IMR-90 (cell line): ENCODE results near the gene HTT-AS. TPM values are rescaled to one million over a fixed set of nuclear protein-coding genes. Genes with fewer than 3 reads are reported as not detected.

Experiments used
- ATAC-seq: fragments of 200-7000 bp; cut with Tn5 transposase; 2 replicates; pipeline ENCODE4 v1.9.1; 2020; ENCODE audit warnings: low read depth, mild to moderate bottlenecking, moderate library complexity
- BruUV-seq: library from RNA; stranded (reverse); fragments of 400-500 nt; replicated peaks from 2 replicates; lab custom pipeline; 2021; lab: Mats Ljungman, UMichigan
- CTCF ChIA-PET: fragments of 300-600 bp; formaldehyde crosslinking; extraction: SDS; loops from one replicate; lab custom pipeline; 2021; ENCODE audit warnings: antibody characterized with exemption; lab: Yijun Ruan, JAX
- POLR2A ChIA-PET: fragments of 300-600 bp; sonication (Branson Sonifier 250); formaldehyde crosslinking; loops from one replicate; lab custom pipeline; 2022; ENCODE audit warnings: antibody characterized with exemption; ENCODE audit not compliant: unreplicated experiment; lab: Charles Lee
- DNase-seq: peaks from one replicate; pipeline ENCODE4 v3.0.0; 2013
- H2AFZ ChIP-seq: replicated peaks from 2 replicates; pipeline ENCODE3; 2013; ENCODE audit warnings: low read length, mild to moderate bottlenecking; ENCODE audit not compliant: poor library complexity
- H2AK5ac ChIP-seq: 2 replicates; pipeline ENCODE4 v1.6.1; 2013; ENCODE audit warnings: low read depth, low read length, inconsistent platforms
- H2AK9ac ChIP-seq: replicated peaks from 2 replicates; pipeline ENCODE3; 2013; ENCODE audit warnings: mild to moderate bottlenecking, low read depth, low read length, moderate library complexity; ENCODE audit not compliant: poor library complexity
- H2BK120ac ChIP-seq: 2 replicates; pipeline ENCODE4 v1.6.1; 2013; ENCODE audit warnings: low read depth, low read length, inconsistent platforms
- H2BK15ac ChIP-seq: 3 replicates; pipeline ENCODE4 v1.6.1; 2013; ENCODE audit warnings: low read depth, low read length, inconsistent platforms
- H2BK20ac ChIP-seq: 2 replicates; pipeline ENCODE4 v1.6.1; 2013; ENCODE audit warnings: low read depth, mild to moderate bottlenecking, inconsistent platforms, low read length, moderate library complexity
- H2BK5ac ChIP-seq: 2 replicates; pipeline ENCODE4 v1.6.1; 2013; ENCODE audit warnings: mild to moderate bottlenecking, low read depth, low read length, inconsistent platforms; ENCODE audit not compliant: poor library complexity, severe bottlenecking
- H3K14ac ChIP-seq: replicated peaks from 2 replicates; pipeline ENCODE4 v1.6.1; 2013; ENCODE audit warnings: low read depth, low read length, inconsistent platforms
- H3K18ac ChIP-seq: 2 replicates; pipeline ENCODE4 v1.6.1; 2013; ENCODE audit warnings: low read depth, low read length, control low read depth
- H3K23ac ChIP-seq: 2 replicates; pipeline ENCODE4 v1.6.1; 2013; ENCODE audit warnings: low read depth, low read length, inconsistent platforms
- H3K27ac ChIP-seq: 2 replicates; pipeline ENCODE4 v1.5.1; 2013; ENCODE audit warnings: mild to moderate bottlenecking, control low read depth, low read length; ENCODE audit not compliant: insufficient read depth
- H3K27me3 ChIP-seq: 2 replicates; pipeline ENCODE4 v1.6.1; 2013; ENCODE audit warnings: low read length; ENCODE audit not compliant: control insufficient read depth, insufficient read depth
- H3K36me3 ChIP-seq: 2 replicates; pipeline ENCODE4 v1.6.1; 2013; ENCODE audit warnings: low read length, mixed read lengths; ENCODE audit not compliant: control insufficient read depth, insufficient read depth
- H3K4ac ChIP-seq: 2 replicates; pipeline ENCODE4 v1.6.1; 2013; ENCODE audit warnings: low read depth, low read length, inconsistent platforms
- H3K4me1 ChIP-seq: 2 replicates; pipeline ENCODE4 v1.6.1; 2013; ENCODE audit warnings: low read length, mixed read lengths; ENCODE audit not compliant: control insufficient read depth, insufficient read depth
- H3K4me2 ChIP-seq: 2 replicates; pipeline ENCODE4 v1.6.1; 2013; ENCODE audit warnings: low read depth, mild to moderate bottlenecking, control low read depth, low read length, moderate library complexity
- H3K4me3 ChIP-seq: 2 replicates; pipeline ENCODE4 v1.5.1; 2013; ENCODE audit warnings: low read depth, mild to moderate bottlenecking, control low read depth, low read length, moderate library complexity; ENCODE audit not compliant: insufficient read depth
- H3K56ac ChIP-seq: 2 replicates; pipeline ENCODE4 v1.6.1; 2013; ENCODE audit warnings: low read length, inconsistent platforms; ENCODE audit not compliant: insufficient read depth; ENCODE audit errors: extremely low read depth
- H3K79me1 ChIP-seq, 2 experiments: 2 replicates each; pipeline ENCODE4 v1.6.1; 2013; ENCODE audit warnings: low read length in 2 of 2, inconsistent platforms in 1 of 2, low read depth in 1 of 2
- H3K9ac ChIP-seq: 2 replicates; pipeline ENCODE4 v1.6.1; 2013; ENCODE audit warnings: low read depth, low read length, control low read depth
- H3K9me1 ChIP-seq: 2 replicates; pipeline ENCODE4 v1.6.1; 2013; ENCODE audit warnings: low read length, inconsistent platforms; ENCODE audit not compliant: insufficient read depth
- H3K9me3 ChIP-seq: 2 replicates; pipeline ENCODE4 v1.6.1; 2013; ENCODE audit warnings: low read length; ENCODE audit not compliant: control insufficient read depth, insufficient read depth
- H4K20me1 ChIP-seq: 2 replicates; pipeline ENCODE4 v1.6.1; 2013; ENCODE audit warnings: low read length, inconsistent platforms; ENCODE audit not compliant: insufficient read depth
- H4K5ac ChIP-seq: 2 replicates; pipeline ENCODE4 v1.6.1; 2013; ENCODE audit warnings: mild to moderate bottlenecking, low read depth, low read length, control low read depth
- H4K8ac ChIP-seq, 2 experiments: 2 replicates each; pipeline ENCODE4 v1.6.1; 2013; ENCODE audit warnings: low read depth in 2 of 2, low read length in 2 of 2, control low read depth in 1 of 2, inconsistent platforms in 1 of 2
- H4K91ac ChIP-seq: 2 replicates; pipeline ENCODE4 v1.6.1; 2013; ENCODE audit warnings: low read depth, low read length, inconsistent platforms; ENCODE audit not compliant: insufficient read depth
- BHLHE40 ChIP-seq: fragments of 150-350 bp; IDR thresholded peaks from 2 replicates; pipeline ENCODE4 v1.6.1; 2016; ENCODE audit warnings: mild to moderate bottlenecking, low read depth, low read length
- CEBPB ChIP-seq: IDR thresholded peaks from 2 replicates; pipeline ENCODE4 v1.6.1; 2012; ENCODE audit warnings: low read depth, low read length, improper control_type of control experiment
- CHD1 ChIP-seq: IDR thresholded peaks from 2 replicates; pipeline ENCODE4 v1.6.1; 2012; ENCODE audit warnings: low read depth, low read length, improper control_type of control experiment
- FOS ChIP-seq: fragments of 150-350 bp; IDR thresholded peaks from 2 replicates; pipeline ENCODE4 v1.6.1; 2016; ENCODE audit warnings: low read depth, low read length
- MAFK ChIP-seq: IDR thresholded peaks from 2 replicates; pipeline ENCODE4 v1.6.1; 2012; ENCODE audit warnings: low read depth, low read length, improper control_type of control experiment
- MAZ ChIP-seq: IDR thresholded peaks from 2 replicates; pipeline ENCODE4 v1.6.1; 2012; ENCODE audit warnings: low read depth, mild to moderate bottlenecking, low read length, improper control_type of control experiment, moderate library complexity, borderline replicate concordance
- MXI1 ChIP-seq: IDR thresholded peaks from 2 replicates; pipeline ENCODE4 v1.6.1; 2012; ENCODE audit warnings: low read depth, mild to moderate bottlenecking, low read length, moderate library complexity, borderline replicate concordance
- NFE2L2 ChIP-seq: fragments of 150-350 bp; IDR thresholded peaks from 2 replicates; pipeline ENCODE4 v1.6.1; 2016; ENCODE audit warnings: low read depth, mild to moderate bottlenecking, low read length
- POLR2A ChIP-seq: IDR thresholded peaks from 2 replicates; pipeline ENCODE4 v1.6.1; 2012; ENCODE audit warnings: mild to moderate bottlenecking, low read depth, low read length
- RAD21 ChIP-seq: IDR thresholded peaks from 2 replicates; pipeline ENCODE4 v1.6.1; 2012; ENCODE audit warnings: low read length, improper control_type of control experiment
- RCOR1 ChIP-seq: IDR thresholded peaks from 2 replicates; pipeline ENCODE4 v1.6.1; 2012; ENCODE audit warnings: mild to moderate bottlenecking, low read length, improper control_type of control experiment; ENCODE audit not compliant: insufficient replicate concordance
- RFX5 ChIP-seq: IDR thresholded peaks from 2 replicates; pipeline ENCODE4 v1.8.0; 2012; ENCODE audit warnings: low read depth, mild to moderate bottlenecking, low read length, moderate library complexity
- SMC3 ChIP-seq: fragments of 150-350 bp; IDR thresholded peaks from 2 replicates; pipeline ENCODE4 v1.6.1; 2016; ENCODE audit warnings: low read depth, mild to moderate bottlenecking, antibody characterized with exemption, low read length, moderate library complexity
- USF2 ChIP-seq: fragments of 150-350 bp; IDR thresholded peaks from 2 replicates; pipeline ENCODE4 v1.6.1; 2017; ENCODE audit warnings: mild to moderate bottlenecking, antibody characterized with exemption, low read length, low read depth
- WGBS, 2 experiments: methylation state at CpG; one replicate each; pipeline versions ENCODE4 v1.1.5 to v1.1.7; 2013; ENCODE audit warnings: missing lambda C conversion rate in 2 of 2; ENCODE audit not compliant: insufficient read length in 1 of 2; ENCODE audit errors: extremely low coverage in 2 of 2; 5-methylcytosine and 5-hydroxymethylcytosine counted together
- dilution Hi-C: fragments of 300-500 bp; cut with HindIII; formaldehyde crosslinking; loops from one replicate; pipeline ENCODE4 v1.14.3; 2018; ENCODE audit warnings: low sequenced_read_pairs; ENCODE audit not compliant: unreplicated experiment
- in situ Hi-C: fragments of 300-500 bp; cut with MboI; formaldehyde crosslinking; loops from 3 replicates; pipeline ENCODE4 v1.14.3; 2019; ENCODE audit warnings: low sequenced_read_pairs, inconsistent platforms, mixed read lengths
- intact Hi-C: fragments of 100-400 bp; cut with micrococcal nuclease; formaldehyde crosslinking; loops from 2 replicates; pipeline ENCODE4 v1.10.0; 2022
- polyA plus RNA-seq, 3 experiments: library from polyadenylated mRNA; depleted of rRNA; stranded (reverse); fragments of >200 nt; gene quantifications; 2 replicates each; pipeline ENCODE4 v1.2.3, GENCODE V29; 2012; ENCODE audit warnings: low replicate concordance in 1 of 3
- total RNA-seq: library from RNA; depleted of rRNA; stranded (reverse); fragments of >200 nt; gene quantifications from 2 replicates; pipeline ENCODE4 v1.2.3, GENCODE V29; 2012
- TF ChIP-seq, protein P1 (sequence below): conservative IDR thresholded peaks from 2 replicates; pipeline ENCODE4 v1.5.1; 2012; ENCODE audit warnings: mild to moderate bottlenecking, low read depth, low read length, improper control_type of control experiment

HTT-AS gene
- total and polyA plus RNA-seq, 2 of the 4 experiments (the other 2 are of a cell fraction): not detected

DNA sequence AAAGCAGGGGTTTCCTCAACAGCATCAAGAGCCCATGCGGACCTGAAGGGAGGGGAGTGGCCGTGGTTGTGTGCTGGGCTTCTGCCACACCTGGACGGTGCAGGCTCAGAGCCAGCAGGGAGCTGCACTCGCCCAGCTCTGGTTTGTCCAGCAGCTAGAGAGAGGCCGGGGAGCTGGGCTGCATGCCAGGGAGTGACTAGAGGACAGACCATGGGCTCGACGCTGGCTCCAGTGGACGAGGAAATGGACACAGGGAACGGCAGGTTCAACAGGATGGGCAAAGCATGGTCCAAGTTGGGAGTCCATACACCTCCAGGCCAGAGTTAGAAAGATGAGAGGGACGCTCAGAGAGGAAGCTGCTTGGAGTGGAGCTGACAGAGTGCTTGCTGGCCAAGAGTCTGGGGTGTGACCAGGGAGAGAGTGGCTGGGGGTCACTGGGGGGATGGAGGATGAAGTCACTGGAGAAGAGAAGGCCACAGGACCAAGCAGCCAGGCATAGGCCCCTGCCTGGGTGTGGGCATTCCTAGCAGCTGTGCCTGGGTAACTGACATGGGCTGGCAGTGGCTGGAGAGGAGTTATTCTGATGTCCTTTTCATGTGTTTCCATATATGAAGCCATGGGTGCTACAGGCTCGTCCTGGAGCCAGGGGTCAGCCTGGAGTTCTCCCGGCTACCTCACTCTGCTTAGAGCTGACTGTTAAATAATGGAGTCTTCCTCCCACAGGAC lies 42.8 kb downstream of the HTT-AS start:
- no peak overlapping the region for H3K14ac ChIP-seq
- ATAC-seq (peak; percentile 53), DNase-seq (no peak)
- in situ Hi-C loops (loop anchor here (25.0 kb wide), 1 partner anchor 269 kb away; the partner anchor contains the start of gene TNIP2), intact Hi-C loops (loop anchor here (5.0 kb wide), 1 partner anchor 34 kb away; no protein-coding TSS in a partner anchor), dilution Hi-C loops (no loop called here)
- ChIA-PET POLR2A (no interaction called here), CTCF (no interaction called here)
- 86% methylated on average over 1 of the region's 12 CpGs; no CpG with 5 or more reads in 1 of the 2 experiments for whole genome bisulfite sequencing, 2 experiments
- H4K5ac ChIP-seq: no peak overlapping the region
- H3K9me1 ChIP-seq: no peaks in the 10 kb centered on the region
- no TSS peak for BruUV-seq
- H2BK120ac ChIP-seq: no peak overlapping the region
- H2BK15ac ChIP-seq: no peak overlapping the region
- H3K27ac ChIP-seq: no peak overlapping the region
- no peak overlapping the region for H2BK20ac ChIP-seq
- H3K4ac ChIP-seq: no peak overlapping the region
- H3K36me3 ChIP-seq: no peaks in the 10 kb centered on the region
- peaks cover 36% of the 10 kb centered on the region for H3K27me3 ChIP-seq
- H3K56ac ChIP-seq: no peak overlapping the region
- H2AFZ ChIP-seq: peak overlapping the region; percentile 16
- no peaks in the 10 kb centered on the region for H3K4me1 ChIP-seq
- no peak overlapping the region for H2BK5ac ChIP-seq
- H3K79me1 ChIP-seq: no peaks in the 10 kb centered on the region
- no peak overlapping the region for H2AK5ac ChIP-seq
- H4K20me1 ChIP-seq: no peaks in the 10 kb centered on the region
- no peak overlapping the region for H3K9ac ChIP-seq
- H2AK9ac ChIP-seq: no peak overlapping the region
- no peak overlapping the region for H3K23ac ChIP-seq
- no peak overlapping the region for H4K91ac ChIP-seq
- no peak overlapping the region for H3K4me3 ChIP-seq
- H3K18ac ChIP-seq: no peak overlapping the region
- H3K4me2 ChIP-seq: no peak overlapping the region
- H4K8ac ChIP-seq: no peak overlapping the region
- no peaks in the 10 kb centered on the region for H3K9me3 ChIP-seq
- TF ChIP-seq BHLHE40 (no peak), MAFK (no peak), RAD21 (no peak), USF2 (no peak), POLR2A (no peak), MAZ (no peak), CEBPB (no peak), NFE2L2 (no peak), FOS (no peak), RFX5 (no peak), SMC3 (no peak), CHD1 (no peak), RCOR1 (no peak), MXI1 (no peak)
- TF ChIP-seq, protein P1, sequence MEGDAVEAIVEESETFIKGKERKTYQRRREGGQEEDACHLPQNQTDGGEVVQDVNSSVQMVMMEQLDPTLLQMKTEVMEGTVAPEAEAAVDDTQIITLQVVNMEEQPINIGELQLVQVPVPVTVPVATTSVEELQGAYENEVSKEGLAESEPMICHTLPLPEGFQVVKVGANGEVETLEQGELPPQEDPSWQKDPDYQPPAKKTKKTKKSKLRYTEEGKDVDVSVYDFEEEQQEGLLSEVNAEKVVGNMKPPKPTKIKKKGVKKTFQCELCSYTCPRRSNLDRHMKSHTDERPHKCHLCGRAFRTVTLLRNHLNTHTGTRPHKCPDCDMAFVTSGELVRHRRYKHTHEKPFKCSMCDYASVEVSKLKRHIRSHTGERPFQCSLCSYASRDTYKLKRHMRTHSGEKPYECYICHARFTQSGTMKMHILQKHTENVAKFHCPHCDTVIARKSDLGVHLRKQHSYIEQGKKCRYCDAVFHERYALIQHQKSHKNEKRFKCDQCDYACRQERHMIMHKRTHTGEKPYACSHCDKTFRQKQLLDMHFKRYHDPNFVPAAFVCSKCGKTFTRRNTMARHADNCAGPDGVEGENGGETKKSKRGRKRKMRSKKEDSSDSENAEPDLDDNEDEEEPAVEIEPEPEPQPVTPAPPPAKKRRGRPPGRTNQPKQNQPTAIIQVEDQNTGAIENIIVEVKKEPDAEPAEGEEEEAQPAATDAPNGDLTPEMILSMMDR: no peak
